Transverse colon (tissue), 4 donors: Measurements from ENCODE around the gene DIPK1A.

ENCODE experiments used
- CTCF ChIP-seq, 5 experiments: fragments of 200-600 bp in 3 of 5; fragments of 450-650 bp in 2 of 5; sonication (generic) in 3 of 5; IDR thresholded peaks; 1 replicate in 2 of 5; 2 replicates in 3 of 5; pipeline ENCODE4 v1.5.1; 2016 to 2017; ENCODE audit warnings: antibody characterized with exemption in 5 of 5, inconsistent platforms in 3 of 5, mild to moderate bottlenecking in 2 of 5, moderate library complexity in 1 of 5
- POLR2A ChIP-seq: fragments of 450-650 bp; IDR thresholded peaks from one replicate; pipeline ENCODE4 v1.6.1; 2016; ENCODE audit warnings: antibody characterized with exemption, mild to moderate bottlenecking, moderate library complexity
- POLR2AphosphoS5 ChIP-seq, 3 donors: sonication (generic); formaldehyde crosslinking; IDR thresholded peaks; one replicate each; pipeline ENCODE4 v1.6.1; 2016; ENCODE audit warnings: antibody characterized with exemption in 3 of 3

GRCh38 chr1:92961131-92961895 lies at the start of gene DIPK1A:
- TF ChIP-seq CTCF (IDR thresholded peaks at IDR 0.05) (peak in 2 of 5 experiments; percentile 14 to 17), POLR2A (peak; percentile 64), POLR2AphosphoS5 (IDR thresholded peaks at IDR 0.05) (peak; percentile 64 to 88 (median 87))
